Measurements from ENCODE around the gene WNT7A.

WNT7A gene

DNA sequence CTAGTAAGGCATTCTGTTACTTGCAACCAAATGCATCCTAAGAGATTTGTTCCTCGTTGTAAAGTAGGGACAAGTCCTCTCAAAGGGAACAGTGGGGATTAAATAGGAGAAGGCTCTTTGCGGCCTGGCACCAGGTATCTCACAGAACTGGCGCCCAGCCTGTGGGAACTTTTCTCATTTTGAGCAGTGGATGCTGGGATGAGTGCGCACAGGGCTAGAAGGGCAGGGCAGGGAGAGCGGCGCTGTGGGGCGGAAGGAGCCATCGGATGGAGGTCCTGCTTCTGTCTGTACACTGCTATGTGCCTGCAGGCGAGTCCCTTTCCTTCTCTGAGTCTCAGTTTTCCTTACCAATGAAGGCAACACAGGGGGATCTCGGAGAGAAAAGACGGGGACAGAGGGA lies 50.6 kb downstream of the WNT7A start:
- no peak for DNase-seq (ENCODE audit: low read depth)
- TF ChIP-seq CTCF (IDR thresholded peaks at IDR 0.05; ENCODE audit: control insufficient read depth, extremely low read depth, insufficient read depth) = no peak
- no peak overlapping the region for H3K4me3 ChIP-seq (ENCODE audit: low read depth, low read length)

- no peak for DNase-seq (ENCODE audit: low read depth)
- no peak for TF ChIP-seq CTCF (IDR thresholded peaks at IDR 0.05; ENCODE audit: control insufficient read depth, extremely low read depth, insufficient read depth)
- H3K4me3 ChIP-seq (ENCODE audit: low read depth, low read length) = no peak overlapping the region
Measured at GRCh38 chr3:13828501-13829265, 51.2 kb downstream of the WNT7A start.

GRCh38 chr3:13827699-13828098 lies 52.2 kb downstream of the WNT7A start:
- H3K4me3 ChIP-seq (ENCODE audit: low read depth, low read length) = no peak overlapping the region
- DNase-seq (ENCODE audit: low read depth) = no peak
- no peak for TF ChIP-seq CTCF (IDR thresholded peaks at IDR 0.05; ENCODE audit: control insufficient read depth, extremely low read depth, insufficient read depth)

DNA sequence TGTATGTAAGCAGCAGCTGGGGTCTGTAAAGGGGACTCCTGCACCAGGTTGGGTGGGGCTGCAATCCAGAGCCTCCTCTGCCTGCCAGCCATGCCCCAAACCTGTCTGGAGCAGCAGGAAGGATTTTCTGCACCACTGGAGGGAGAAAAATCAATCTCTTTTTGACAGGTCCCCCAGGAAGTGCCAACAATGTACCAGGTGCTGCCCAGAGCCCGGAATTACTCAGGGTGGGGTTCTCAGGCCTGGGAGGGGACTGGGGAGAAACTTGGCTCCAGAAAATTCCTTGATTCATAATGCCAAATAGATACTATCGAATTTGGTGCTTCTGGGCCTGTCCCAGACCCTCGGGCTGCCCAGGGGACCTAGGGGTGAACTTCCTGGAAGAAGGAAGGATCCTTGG lies 52.6 kb downstream of the WNT7A start:
- no peak for DNase-seq (ENCODE audit: low read depth)
- H3K4me3 ChIP-seq (ENCODE audit: low read depth, low read length) = no peak overlapping the region
- TF ChIP-seq CTCF (IDR thresholded peaks at IDR 0.05; ENCODE audit: control insufficient read depth, extremely low read depth, insufficient read depth) = no peak

- TF ChIP-seq CTCF (IDR thresholded peaks at IDR 0.05; ENCODE audit: control insufficient read depth, extremely low read depth, insufficient read depth) = no peak
- no peak for DNase-seq (ENCODE audit: low read depth)
- no peak overlapping the region for H3K4me3 ChIP-seq (ENCODE audit: low read depth, low read length)
Measured at GRCh38 chr3:13826672-13827071, 53.2 kb downstream of the WNT7A start.

DNA sequence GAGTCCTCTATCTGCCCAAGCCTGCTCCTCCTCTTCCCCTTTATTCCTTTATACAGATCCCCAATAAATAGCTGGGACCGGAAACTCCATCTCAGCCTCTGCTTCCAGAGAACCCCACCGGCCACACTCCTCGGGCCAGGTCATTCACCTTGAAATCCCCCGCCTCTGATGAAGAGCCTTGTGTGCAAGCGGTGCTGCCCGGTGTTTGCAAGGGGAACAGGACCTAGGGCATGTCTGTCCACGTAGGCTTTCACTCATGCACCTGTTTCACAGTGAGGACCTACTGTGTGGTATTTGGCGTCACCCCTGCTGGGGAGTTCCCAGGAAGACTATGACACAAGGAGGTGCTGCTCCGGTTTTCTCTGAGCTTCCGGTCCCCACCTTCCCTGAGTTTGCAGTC lies 54.0 kb downstream of the WNT7A start:
- DNase-seq (ENCODE audit: low read depth) = no peak
- TF ChIP-seq CTCF (IDR thresholded peaks at IDR 0.05; ENCODE audit: control insufficient read depth, extremely low read depth, insufficient read depth) = no peak
- no peak overlapping the region for H3K4me3 ChIP-seq (ENCODE audit: low read depth, low read length)

DNA sequence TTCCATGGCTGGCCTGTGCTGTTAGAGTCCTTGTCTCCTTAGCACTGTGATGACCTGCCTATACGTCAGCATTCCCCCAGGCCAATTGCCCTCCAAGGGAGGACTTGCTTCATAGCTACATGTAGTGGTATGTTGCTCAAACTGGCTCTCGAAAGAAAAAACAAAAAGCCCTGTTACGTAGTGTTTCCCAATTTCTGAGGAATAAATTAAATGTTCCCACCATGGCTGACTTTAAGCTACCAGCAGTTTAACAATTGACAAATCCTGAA lies 54.6 kb downstream of the WNT7A start:
- H3K4me3 ChIP-seq (ENCODE audit: low read depth, low read length) = no peak overlapping the region
- no peak for DNase-seq (ENCODE audit: low read depth)

More for the DNA sequence above, 54.6 kb downstream of the WNT7A start:
- TF ChIP-seq CTCF (IDR thresholded peaks at IDR 0.05; ENCODE audit: control insufficient read depth, extremely low read depth, insufficient read depth) = no peak
